Ascending aorta (tissue), 2 donors: ENCODE results near the gene ATP8A1. TPM values are rescaled to one million over a fixed set of nuclear protein-coding genes. Genes with fewer than 3 reads are reported as not detected.

ENCODE experiments used
- DNase-seq, 2 donors: peaks; one replicate each; pipeline ENCODE4 v3.0.0-alpha.2; 2019; ENCODE audit warnings: low spot score in 2 of 2
- H3K27ac ChIP-seq, 2 donors: fragments of 200-600 bp; sonication (generic); one replicate each; pipeline ENCODE4 v1.5.1; 2016 to 2017; ENCODE audit warnings: mild to moderate bottlenecking in 1 of 2
- H3K27me3 ChIP-seq: fragments of 200-600 bp; sonication (generic); one replicate; pipeline ENCODE4 v1.5.1; 2017
- H3K36me3 ChIP-seq, 2 donors: fragments of 200-600 bp; sonication (generic); one replicate each; pipeline ENCODE4 v1.5.1; 2016
- H3K4me1 ChIP-seq, 2 donors: fragments of 200-600 bp; sonication (generic); one replicate each; pipeline ENCODE4 v1.5.1; 2016 to 2017; ENCODE audit warnings: mild to moderate bottlenecking in 1 of 2
- H3K4me3 ChIP-seq, 2 donors: fragments of 200-600 bp; sonication (generic); one replicate each; pipeline ENCODE4 v1.5.1; 2016 to 2017; ENCODE audit warnings: mild to moderate bottlenecking in 1 of 2
- H3K9me3 ChIP-seq, 2 donors: fragments of 200-600 bp; sonication (generic); one replicate each; pipeline ENCODE4 v1.5.1; 2016
- intact Hi-C: fragments of 100-400 bp; cut with DNase I; formaldehyde crosslinking; loops from one replicate; pipeline ENCODE4 v1.15.1; 2023
- total RNA-seq: library from RNA; depleted of rRNA; stranded (reverse); fragments of >200 nt; gene quantifications from one replicate; pipeline ENCODE4 v1.1.0, GENCODE V29; 2016
- TF ChIP-seq, protein P1 (sequence below), 3 experiments: fragments of 200-600 bp in 2 of 3; fragments of 450-650 bp in 1 of 3; sonication (generic) in 2 of 3; IDR thresholded peaks; one replicate each; pipeline ENCODE4 v1.5.1; 2016 to 2019; ENCODE audit warnings: antibody characterized with exemption in 3 of 3, mild to moderate bottlenecking in 1 of 3, moderate library complexity in 1 of 3

ATP8A1 gene
- total RNA-seq, 1 donor from 2014 or later, result 11.4 TPM

DNA sequence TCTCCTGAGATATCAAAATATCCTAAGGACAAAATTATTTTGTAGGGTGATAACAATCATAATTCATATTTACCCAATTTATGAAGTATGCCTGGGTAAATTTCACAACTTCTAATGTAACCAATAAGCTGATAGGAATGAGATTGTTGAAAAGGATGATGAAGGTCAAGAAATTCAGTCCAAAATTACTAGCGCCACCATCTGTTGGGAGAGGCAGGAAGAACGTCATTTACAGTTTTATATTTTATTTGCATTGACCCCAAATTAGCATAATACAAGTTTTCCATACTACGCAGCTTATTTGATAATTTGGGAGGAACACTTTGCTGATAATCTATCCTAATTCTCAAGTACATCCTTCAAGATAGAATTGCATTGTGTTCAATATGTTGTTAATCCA is 78.7 kb downstream of the ATP8A1 start:
- no peak overlapping the region for H3K4me3 ChIP-seq
- intact Hi-C loops, result no loop called here
- H3K9me3 ChIP-seq, result no peaks in the 10 kb centered on the region
- H3K4me1 ChIP-seq, result no peaks in the 10 kb centered on the region
- DNase-seq, result no peak
- H3K27ac ChIP-seq, result no peak overlapping the region
- no peaks in the 10 kb centered on the region for H3K27me3 ChIP-seq
- no peaks in the 10 kb centered on the region for H3K36me3 ChIP-seq
- TF ChIP-seq, protein P1, sequence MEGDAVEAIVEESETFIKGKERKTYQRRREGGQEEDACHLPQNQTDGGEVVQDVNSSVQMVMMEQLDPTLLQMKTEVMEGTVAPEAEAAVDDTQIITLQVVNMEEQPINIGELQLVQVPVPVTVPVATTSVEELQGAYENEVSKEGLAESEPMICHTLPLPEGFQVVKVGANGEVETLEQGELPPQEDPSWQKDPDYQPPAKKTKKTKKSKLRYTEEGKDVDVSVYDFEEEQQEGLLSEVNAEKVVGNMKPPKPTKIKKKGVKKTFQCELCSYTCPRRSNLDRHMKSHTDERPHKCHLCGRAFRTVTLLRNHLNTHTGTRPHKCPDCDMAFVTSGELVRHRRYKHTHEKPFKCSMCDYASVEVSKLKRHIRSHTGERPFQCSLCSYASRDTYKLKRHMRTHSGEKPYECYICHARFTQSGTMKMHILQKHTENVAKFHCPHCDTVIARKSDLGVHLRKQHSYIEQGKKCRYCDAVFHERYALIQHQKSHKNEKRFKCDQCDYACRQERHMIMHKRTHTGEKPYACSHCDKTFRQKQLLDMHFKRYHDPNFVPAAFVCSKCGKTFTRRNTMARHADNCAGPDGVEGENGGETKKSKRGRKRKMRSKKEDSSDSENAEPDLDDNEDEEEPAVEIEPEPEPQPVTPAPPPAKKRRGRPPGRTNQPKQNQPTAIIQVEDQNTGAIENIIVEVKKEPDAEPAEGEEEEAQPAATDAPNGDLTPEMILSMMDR (IDR thresholded peaks at IDR 0.05), result no peak

DNA sequence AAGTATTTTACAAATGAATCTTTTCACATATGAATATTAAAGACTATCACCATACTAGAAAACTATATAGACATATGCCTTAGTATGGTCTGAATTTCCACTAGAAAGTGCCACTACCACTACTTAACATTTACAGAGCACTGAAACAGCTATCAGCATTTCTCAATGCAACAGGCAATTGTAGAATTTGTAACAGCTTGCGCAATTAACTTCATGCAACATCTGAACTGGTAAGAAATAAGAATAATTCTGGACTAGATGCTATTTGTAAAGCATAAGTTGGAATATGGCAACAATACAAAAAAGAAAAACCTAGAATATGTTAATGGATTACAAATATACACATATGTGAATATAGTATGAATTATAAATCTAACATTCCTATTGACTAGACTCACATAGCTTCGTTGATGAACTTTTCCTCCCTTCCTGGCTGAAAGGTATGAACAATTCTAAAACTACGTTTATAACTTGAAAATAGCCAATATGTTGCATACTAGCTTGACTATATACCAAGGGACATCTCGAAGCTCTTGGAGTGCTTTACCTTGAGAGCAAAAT is 82.0 kb downstream of the ATP8A1 start:
- TF ChIP-seq, protein P1 (IDR thresholded peaks at IDR 0.05), result no peak
- H3K27ac ChIP-seq, result no peak overlapping the region
- intact Hi-C loops, result no loop called here
- H3K36me3 ChIP-seq, result no peaks in the 10 kb centered on the region
- DNase-seq, result no peak
- H3K4me3 ChIP-seq, result no peak overlapping the region
- H3K9me3 ChIP-seq, result no peaks in the 10 kb centered on the region
- H3K27me3 ChIP-seq, result no peaks in the 10 kb centered on the region
- peaks cover 0 to 5% of the 10 kb centered on the region in 2 donors for H3K4me1 ChIP-seq

- intact Hi-C loops, result no loop called here
- peaks cover 0 to 5% of the 10 kb centered on the region in 2 donors for H3K4me1 ChIP-seq
- H3K27ac ChIP-seq, result no peak overlapping the region
- H3K36me3 ChIP-seq, result no peaks in the 10 kb centered on the region
- TF ChIP-seq, protein P1 (IDR thresholded peaks at IDR 0.05), result no peak
- no peak for DNase-seq
- no peak overlapping the region for H3K4me3 ChIP-seq
- H3K9me3 ChIP-seq, result no peaks in the 10 kb centered on the region
- no peaks in the 10 kb centered on the region for H3K27me3 ChIP-seq
Measured at GRCh38 chr4:42573249-42573648, 83.7 kb downstream of the ATP8A1 start.

- H3K27me3 ChIP-seq, result no peaks in the 10 kb centered on the region
- H3K4me3 ChIP-seq, result no peak overlapping the region
- H3K4me1 ChIP-seq, result peaks cover 0 to 5% of the 10 kb centered on the region in 2 donors
- intact Hi-C loops, result loop anchor here (2.0 kb wide), 1 partner anchor 295 kb away; no protein-coding TSS in a partner anchor
- H3K9me3 ChIP-seq, result no peaks in the 10 kb centered on the region
- no peak overlapping the region for H3K27ac ChIP-seq
- no peaks in the 10 kb centered on the region for H3K36me3 ChIP-seq
- TF ChIP-seq, protein P1 (IDR thresholded peaks at IDR 0.05), result no peak
- no peak for DNase-seq
Measured at GRCh38 chr4:42570221-42570620, 86.7 kb downstream of the ATP8A1 start.

- Histone ChIP-seq H3K9me3 (no peaks in the 10 kb centered on the region), H3K36me3 (no peaks in the 10 kb centered on the region), H3K4me3 (no peak overlapping the region), H3K4me1 (peaks cover 0 to 5% of the 10 kb centered on the region in 2 donors), H3K27me3 (no peaks in the 10 kb centered on the region), H3K27ac (no peak overlapping the region)
- intact Hi-C loops, result loop anchor here (5.0 kb wide), 1 partner anchor 184 kb away; no protein-coding TSS in a partner anchor
- peak in 1 of 2 donors; percentile 71 for DNase-seq
- TF ChIP-seq, protein P1 (IDR thresholded peaks at IDR 0.05), result peak; percentile 46 to 75 (median 62)
Measured at GRCh38 chr4:42568610-42569207, 88.2 kb downstream of the ATP8A1 start.
